BLaER1 (cell line): ENCODE data around the gene PRND.
"Not testable (repeated sequence)": the region's sequence is repeated elsewhere in the genome, so short reads cannot be mapped to it uniquely, and the experiment has no call there.

Experiments used
- H3K27ac ChIP-seq: shearing (Covaris generic); formaldehyde crosslinking; 2 replicates; pipeline ENCODE4 v1.8.1; 2022
- H3K27me3 ChIP-seq: shearing (Covaris generic); formaldehyde crosslinking; 2 replicates; pipeline ENCODE4 v1.8.1; 2022
- H3K36me3 ChIP-seq: shearing (Covaris generic); formaldehyde crosslinking; 2 replicates; pipeline ENCODE4 v1.8.1; 2022
- H3K4me1 ChIP-seq: shearing (Covaris generic); formaldehyde crosslinking; 2 replicates; pipeline ENCODE4 v1.8.1; 2022
- H3K4me2 ChIP-seq: shearing (Covaris generic); formaldehyde crosslinking; 2 replicates; pipeline ENCODE4 v1.8.1; 2022
- H3K4me3 ChIP-seq: shearing (Covaris generic); formaldehyde crosslinking; 2 replicates; pipeline ENCODE4 v1.8.1; 2022
- H3K9ac ChIP-seq: shearing (Covaris generic); formaldehyde crosslinking; 2 replicates; pipeline ENCODE4 v1.8.1; 2022
- H3K9me3 ChIP-seq: shearing (Covaris generic); formaldehyde crosslinking; 2 replicates; pipeline ENCODE4 v1.8.1; 2022
- H4K20me1 ChIP-seq: shearing (Covaris generic); formaldehyde crosslinking; 2 replicates; pipeline ENCODE4 v1.8.1; 2022
- Cebpa-rat ChIP-seq: shearing (Covaris generic); IDR thresholded peaks from 2 replicates; pipeline ENCODE4 v1.8.1; 2022

The PRND gene

DNA sequence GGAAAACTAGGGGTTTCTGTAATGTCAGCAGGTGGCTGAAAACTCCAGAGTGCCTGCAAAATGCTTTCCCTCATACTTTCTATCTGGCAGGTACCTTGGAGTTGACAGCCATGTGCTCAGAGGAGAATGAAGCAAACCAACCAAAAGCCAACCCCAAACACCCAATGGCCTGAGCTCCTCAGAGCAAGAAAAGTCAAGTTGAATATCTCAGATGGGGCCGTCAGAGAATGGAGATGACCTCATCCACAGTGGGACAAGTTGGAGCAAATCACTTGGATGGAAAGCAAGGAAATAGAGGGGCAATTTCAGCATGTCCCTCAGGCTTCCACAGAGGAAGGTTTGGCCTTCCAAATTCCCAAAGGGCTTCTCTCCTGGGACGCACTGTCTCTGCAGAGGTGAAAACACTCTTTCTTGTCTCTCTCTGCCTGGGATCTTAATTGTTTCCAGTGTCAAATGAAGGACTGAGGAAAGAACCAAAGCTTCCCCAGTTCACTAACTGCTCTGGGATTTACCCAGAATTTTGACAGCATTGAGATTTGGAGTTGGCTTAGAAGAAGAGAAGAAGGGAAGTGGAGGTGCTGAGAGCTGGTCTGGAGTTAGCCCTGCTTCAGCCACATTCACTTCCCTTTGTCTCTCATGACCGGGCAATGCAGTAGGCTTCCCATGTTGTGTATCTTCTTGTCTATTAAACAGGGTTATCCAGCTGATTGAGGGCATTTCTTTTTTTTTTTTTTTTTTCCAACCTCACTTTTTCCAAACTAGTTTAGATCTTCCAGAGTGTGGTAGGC is 42.2 kb downstream of the PRND start:
- no peak overlapping the region for H3K4me3 ChIP-seq
- no peak overlapping the region for H3K4me2 ChIP-seq
- H3K9me3 ChIP-seq = no peaks in the 10 kb centered on the region

DNA sequence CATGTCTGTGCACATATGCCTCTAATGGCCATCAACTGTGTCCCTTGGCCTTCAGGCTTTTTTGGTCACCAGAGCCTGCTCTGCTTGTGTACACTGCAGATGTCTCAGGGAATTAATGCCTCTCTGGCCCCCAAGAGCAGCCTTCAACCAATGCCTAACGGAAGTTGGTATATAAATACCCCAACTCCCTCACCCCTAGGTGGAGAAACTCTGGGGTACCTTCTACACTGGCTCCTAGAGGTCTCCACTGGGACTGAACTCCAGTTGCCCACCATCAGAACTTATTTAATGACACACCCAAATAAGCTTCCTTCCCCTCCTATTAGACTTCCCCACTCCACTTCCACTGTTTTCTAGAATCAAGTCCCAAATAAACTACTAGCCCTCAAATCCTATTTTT is 43.1 kb downstream of the PRND start:
- Histone ChIP-seq H3K4me2 (no peak overlapping the region), H3K27ac (no peak overlapping the region), H3K9me3 (0 out of 2 replicates have a peak, but pooled peaks cover 3% of the 10 kb centered on the region), H3K4me1 (peaks cover 16% of the 10 kb centered on the region), H3K36me3 (no peaks in the 10 kb centered on the region), H3K9ac (no peak overlapping the region), H3K4me3 (no peak overlapping the region), H4K20me1 (no peaks in the 10 kb centered on the region), H3K27me3 (no peaks in the 10 kb centered on the region)
- no peak for TF ChIP-seq Cebpa-rat

More for the DNA sequence above, 42.2 kb downstream of the PRND start:
- Histone ChIP-seq H3K27ac (no peak overlapping the region), H4K20me1 (no peaks in the 10 kb centered on the region), H3K36me3 (no peaks in the 10 kb centered on the region), H3K27me3 (no peaks in the 10 kb centered on the region), H3K9ac (no peak overlapping the region), H3K4me1 (peaks cover 16% of the 10 kb centered on the region)
- no peak for TF ChIP-seq Cebpa-rat

DNA sequence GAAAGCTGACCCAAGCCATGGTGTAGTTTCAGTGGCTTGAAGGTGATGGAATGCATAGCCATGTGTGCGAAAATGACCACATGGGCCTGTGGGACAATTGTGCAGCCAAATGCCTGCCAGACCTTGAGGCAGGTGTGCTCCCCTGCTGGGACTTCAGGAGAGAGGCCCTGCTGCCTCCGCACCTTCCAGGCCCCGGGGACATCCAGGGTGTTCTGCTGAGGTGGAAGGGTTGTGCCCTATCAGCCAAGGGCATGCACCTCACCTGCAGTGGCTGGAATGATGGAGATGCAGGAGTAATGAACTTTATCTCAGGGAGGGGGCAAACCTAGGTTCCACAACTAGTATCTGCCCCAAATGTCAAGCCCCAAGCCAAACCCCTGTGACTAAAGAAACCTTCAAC is 44.0 kb downstream of the PRND start:
- H3K27ac ChIP-seq = no peak overlapping the region
- no peaks in the 10 kb centered on the region for H3K36me3 ChIP-seq
- H4K20me1 ChIP-seq = no peaks in the 10 kb centered on the region
- H3K9me3 ChIP-seq = peaks cover 7% of the 10 kb centered on the region; the same call in 1 of the 2 replicates
- H3K4me1 ChIP-seq = peaks cover 16% of the 10 kb centered on the region
- H3K4me2 ChIP-seq = no peak overlapping the region
- H3K27me3 ChIP-seq = no peaks in the 10 kb centered on the region
- no peak for TF ChIP-seq Cebpa-rat
- no peak overlapping the region for H3K9ac ChIP-seq
- H3K4me3 ChIP-seq = no peak overlapping the region

DNA sequence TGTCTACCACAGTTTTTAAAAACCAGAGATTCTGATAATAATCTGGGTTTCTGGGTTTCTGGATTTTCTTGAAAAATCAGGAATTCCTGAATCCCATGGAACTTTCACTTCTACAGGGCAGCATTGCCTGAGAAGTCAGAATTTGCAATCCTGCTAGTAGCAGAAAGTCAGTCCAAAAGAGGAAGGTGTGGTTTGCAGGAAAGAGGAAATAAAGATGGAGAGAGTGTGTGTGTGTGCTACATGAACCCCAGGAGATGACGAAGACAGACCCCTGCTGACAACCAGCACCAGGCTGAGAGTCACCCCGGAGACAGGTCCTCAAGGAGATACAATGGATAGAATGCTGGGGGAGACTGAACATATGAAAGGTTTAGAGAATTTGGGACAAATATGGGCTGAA is 44.9 kb downstream of the PRND start:
- H3K9me3 ChIP-seq = peaks cover 16% of the 10 kb centered on the region
- no peak overlapping the region for H3K27ac ChIP-seq
- H4K20me1 ChIP-seq = no peaks in the 10 kb centered on the region
- no peak for TF ChIP-seq Cebpa-rat
- H3K9ac ChIP-seq = no peak overlapping the region
- H3K4me2 ChIP-seq = peak overlapping the region; percentile 12; the same call in 1 of the 2 replicates
- no peaks in the 10 kb centered on the region for H3K36me3 ChIP-seq
- H3K4me1 ChIP-seq = peaks cover 10% of the 10 kb centered on the region
- H3K4me3 ChIP-seq = no peak overlapping the region
- H3K27me3 ChIP-seq = no peaks in the 10 kb centered on the region

DNA sequence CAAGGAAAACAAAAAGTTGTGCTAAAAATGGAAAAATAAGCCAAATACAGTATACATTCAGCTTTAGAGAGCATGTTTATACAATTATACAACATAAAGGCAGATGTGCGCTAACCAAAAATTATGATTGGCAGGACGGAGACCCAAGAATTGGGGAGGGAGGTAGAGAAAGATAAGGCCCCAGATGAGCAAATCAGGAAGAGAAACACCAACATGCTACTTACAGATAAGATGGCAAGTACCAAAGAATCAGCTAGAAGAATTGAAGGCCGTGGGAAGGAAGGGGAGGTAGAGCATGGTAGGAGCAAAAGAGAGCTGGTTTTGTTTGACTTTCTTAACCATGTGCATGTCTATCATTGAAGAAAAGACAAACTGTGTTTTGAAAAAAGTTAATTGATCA is 45.4 kb downstream of the PRND start:
- Histone ChIP-seq H4K20me1 (no peaks in the 10 kb centered on the region), H3K27ac (no peak overlapping the region), H3K27me3 (no peaks in the 10 kb centered on the region), H3K4me1 (peaks cover 10% of the 10 kb centered on the region), H3K4me3 (no peak overlapping the region), H3K36me3 (no peaks in the 10 kb centered on the region), H3K9ac (no peak overlapping the region), H3K4me2 (peak overlapping the region; percentile 12; the same call in 1 of the 2 replicates), H3K9me3 (peaks cover 21% of the 10 kb centered on the region)
- TF ChIP-seq Cebpa-rat = no peak

DNA sequence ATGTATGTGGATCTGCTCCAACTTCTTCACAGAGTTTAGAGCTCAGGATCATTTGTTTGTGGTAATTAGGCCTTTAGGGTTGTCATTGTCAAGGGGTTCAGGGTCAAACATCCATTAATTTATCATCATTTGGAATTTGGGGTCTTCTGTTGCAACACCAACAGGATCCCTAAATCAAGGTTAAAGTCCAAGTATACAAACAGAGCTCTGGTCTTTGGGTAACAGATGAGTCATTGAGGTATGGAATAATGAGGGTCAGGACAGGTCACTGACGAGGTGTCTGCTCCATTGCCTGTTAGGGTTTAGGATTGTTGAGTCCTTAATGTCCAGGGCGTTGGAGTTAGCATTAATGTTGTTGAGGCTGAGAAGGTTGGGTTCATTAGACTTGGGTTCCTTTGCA is 47.6 kb downstream of the PRND start:
- TF ChIP-seq Cebpa-rat = no peak
- Histone ChIP-seq H3K9me3 (peaks cover 35% of the 10 kb centered on the region), H3K9ac (no peak overlapping the region), H3K4me2 (no peak overlapping the region), H3K4me3 (no peak overlapping the region), H4K20me1 (no peaks in the 10 kb centered on the region), H3K4me1 (peaks cover 10% of the 10 kb centered on the region), H3K27me3 (no peaks in the 10 kb centered on the region), H3K36me3 (no peaks in the 10 kb centered on the region), H3K27ac (no peak overlapping the region)

DNA sequence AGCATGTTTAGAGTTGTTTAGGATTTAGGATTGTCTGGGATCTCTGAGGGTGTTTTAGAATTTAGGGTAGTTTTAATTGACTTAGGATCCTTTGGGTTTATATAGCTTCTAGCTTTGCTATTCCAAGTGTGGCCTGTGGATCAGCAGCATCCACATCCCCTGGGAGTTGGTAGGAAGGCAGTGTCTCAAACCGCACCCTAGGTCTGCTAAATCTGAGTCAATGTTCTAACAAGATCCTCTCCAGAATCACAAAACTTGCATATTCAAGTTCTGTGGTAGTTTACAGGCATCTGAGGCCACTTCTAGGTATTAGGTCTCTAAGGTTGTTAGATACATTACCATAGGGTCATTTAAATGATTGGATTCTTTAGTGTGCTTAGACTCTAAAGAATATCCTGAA is 48.3 kb downstream of the PRND start:
- Histone ChIP-seq H3K27ac (no peak overlapping the region), H3K4me2 (no peak overlapping the region), H3K4me3 (no peak overlapping the region), H3K36me3 (no peaks in the 10 kb centered on the region), H3K4me1 (peaks cover 10% of the 10 kb centered on the region), H4K20me1 (no peaks in the 10 kb centered on the region), H3K9ac (no peak overlapping the region), H3K9me3 (peaks cover 35% of the 10 kb centered on the region), H3K27me3 (no peaks in the 10 kb centered on the region)
- TF ChIP-seq Cebpa-rat = no peak

DNA sequence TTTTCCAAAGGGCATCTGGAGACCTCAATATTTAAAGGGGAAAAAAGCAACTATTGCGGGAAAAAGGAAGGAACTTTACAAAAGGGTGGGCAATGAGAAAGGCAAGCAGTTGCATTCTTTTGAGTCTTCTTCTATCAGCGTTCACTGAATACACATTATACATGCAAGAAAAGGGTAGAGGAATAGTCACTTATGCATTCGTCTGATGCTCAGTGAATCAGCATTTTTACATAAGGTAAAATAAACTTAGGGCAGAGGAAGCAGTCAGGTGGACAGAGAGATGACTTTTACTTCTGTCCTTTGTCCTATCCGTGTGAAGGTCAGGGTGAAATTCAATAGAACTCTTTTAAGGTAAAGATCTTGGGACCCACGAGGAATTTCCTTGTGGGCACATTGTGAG is 49.3 kb downstream of the PRND start:
- H3K9ac ChIP-seq = no peak overlapping the region
- no peak for TF ChIP-seq Cebpa-rat

DNA sequence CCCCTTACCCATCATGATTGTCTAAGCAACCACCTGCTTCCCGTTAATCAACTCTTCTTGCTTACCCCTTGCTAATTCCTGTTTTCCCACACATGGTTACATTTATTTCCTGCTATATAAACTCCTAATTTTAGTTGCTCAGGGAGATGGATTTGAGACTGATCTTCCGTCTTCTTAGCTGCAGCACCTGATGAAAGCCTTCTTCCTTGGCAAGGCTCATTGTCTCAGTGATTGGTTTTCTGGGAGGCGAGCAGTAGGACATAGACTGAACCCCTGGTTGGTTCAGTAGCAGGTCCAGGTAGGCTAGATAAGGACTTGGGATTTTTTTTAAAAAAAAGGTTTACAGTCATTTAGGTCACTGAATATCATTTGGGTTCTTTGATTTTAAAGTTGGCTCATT is 50.4 kb downstream of the PRND start:
- TF ChIP-seq Cebpa-rat = no peak
- Histone ChIP-seq H3K9ac (no peak overlapping the region), H3K9me3 (peaks cover 35% of the 10 kb centered on the region), H3K27me3 (no peaks in the 10 kb centered on the region), H3K27ac (no peak overlapping the region), H3K4me2 (no peak overlapping the region), H3K4me1 (no peaks in the 10 kb centered on the region), H4K20me1 (no peaks in the 10 kb centered on the region), H3K4me3 (no peak overlapping the region), H3K36me3 (no peaks in the 10 kb centered on the region)

More for the DNA sequence above, 49.3 kb downstream of the PRND start:
- no peak overlapping the region for H3K4me3 ChIP-seq
- no peak overlapping the region for H3K4me2 ChIP-seq
- no peaks in the 10 kb centered on the region for H3K27me3 ChIP-seq
- H3K36me3 ChIP-seq = no peaks in the 10 kb centered on the region
- no peak overlapping the region for H3K27ac ChIP-seq
- no peaks in the 10 kb centered on the region for H4K20me1 ChIP-seq
- H3K4me1 ChIP-seq = peaks cover 10% of the 10 kb centered on the region
- H3K9me3 ChIP-seq = peaks cover 35% of the 10 kb centered on the region

DNA sequence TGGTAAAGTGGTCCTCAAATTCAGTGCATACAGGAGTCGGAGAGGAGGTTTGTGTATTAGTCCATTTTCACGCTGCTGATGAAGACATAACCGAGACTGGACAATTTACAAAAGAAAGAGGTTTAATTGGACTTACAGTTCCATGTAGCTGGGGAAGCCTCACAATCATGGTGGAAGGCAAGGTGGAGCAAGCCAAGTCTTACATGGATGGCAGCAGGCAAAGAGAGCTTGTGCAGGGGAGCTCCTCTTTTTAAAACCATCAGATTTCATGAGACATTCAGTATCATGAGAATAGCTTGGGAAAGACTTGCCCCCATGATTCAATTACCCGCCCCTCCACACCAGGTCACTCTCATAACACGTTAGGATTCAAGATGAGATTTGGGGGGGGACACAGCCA is 51.3 kb downstream of the PRND start:
- not testable (repeated sequence) for H3K4me1 ChIP-seq, H3K27me3 ChIP-seq, H3K27ac ChIP-seq, H3K4me2 ChIP-seq, H3K4me3 ChIP-seq, H3K9ac ChIP-seq, H3K36me3 ChIP-seq, H4K20me1 ChIP-seq
- peaks cover 35% of the 10 kb centered on the region for H3K9me3 ChIP-seq
